Kidney epithelial cell (primary cell): Measurements from ENCODE around the gene ITPK1. TPM values are rescaled to one million over a fixed set of nuclear protein-coding genes. Genes with fewer than 3 reads are reported as not detected.

Experiments used
- DNase-seq: peaks from one replicate; pipeline ENCODE4 v3.0.0-alpha.2; 2010; ENCODE audit warnings: low read depth
- H3K27me3 ChIP-seq: 2 replicates; pipeline ENCODE4 v1.6.0; 2011; ENCODE audit warnings: low read length; ENCODE audit not compliant: control insufficient read depth, insufficient read depth
- H3K36me3 ChIP-seq: 2 replicates; pipeline ENCODE4 v1.5.1; 2011; ENCODE audit warnings: low read length; ENCODE audit not compliant: control insufficient read depth, insufficient read depth
- H3K4me3 ChIP-seq: 2 replicates; pipeline ENCODE4 v1.5.1; 2011; ENCODE audit warnings: low read depth, mild to moderate bottlenecking, control low read depth, low read length
- total RNA-seq: library from RNA; depleted of rRNA; stranded (reverse); fragments of >200 nt; gene quantifications from 2 replicates; pipeline ENCODE4 v1.2.3, GENCODE V29; 2015
- TF ChIP-seq, protein P1 (sequence below): IDR thresholded peaks from 2 replicates; pipeline ENCODE4 v1.5.1; 2011; ENCODE audit warnings: mild to moderate bottlenecking, moderate library complexity, low read length, control low read depth, inconsistent platforms; ENCODE audit not compliant: insufficient read depth, poor library complexity, severe bottlenecking

The ITPK1 gene
- total RNA-seq, 1 donor from 2014 or later: 21.3 TPM

DNA sequence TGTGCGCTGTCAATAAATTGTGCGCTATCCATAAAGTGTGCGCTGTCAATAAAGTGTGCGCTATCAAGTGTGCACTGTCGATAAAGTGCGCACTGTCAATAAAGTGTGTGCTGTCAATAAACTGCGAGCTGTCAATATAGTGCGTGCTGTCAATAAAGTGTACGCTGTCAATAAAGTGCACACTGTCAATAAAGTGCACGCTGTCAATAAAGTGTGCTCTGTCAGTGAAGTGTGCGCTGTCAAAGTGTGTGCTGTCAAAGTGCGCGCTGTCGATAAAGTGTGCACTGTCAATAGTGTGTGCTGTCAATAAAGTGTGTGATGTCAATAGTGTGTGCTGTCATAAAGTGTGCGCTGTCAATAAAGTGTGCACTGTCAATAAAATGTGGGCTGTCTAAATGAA is 195.7 kb downstream of the ITPK1 start:
- TF ChIP-seq, protein P1, sequence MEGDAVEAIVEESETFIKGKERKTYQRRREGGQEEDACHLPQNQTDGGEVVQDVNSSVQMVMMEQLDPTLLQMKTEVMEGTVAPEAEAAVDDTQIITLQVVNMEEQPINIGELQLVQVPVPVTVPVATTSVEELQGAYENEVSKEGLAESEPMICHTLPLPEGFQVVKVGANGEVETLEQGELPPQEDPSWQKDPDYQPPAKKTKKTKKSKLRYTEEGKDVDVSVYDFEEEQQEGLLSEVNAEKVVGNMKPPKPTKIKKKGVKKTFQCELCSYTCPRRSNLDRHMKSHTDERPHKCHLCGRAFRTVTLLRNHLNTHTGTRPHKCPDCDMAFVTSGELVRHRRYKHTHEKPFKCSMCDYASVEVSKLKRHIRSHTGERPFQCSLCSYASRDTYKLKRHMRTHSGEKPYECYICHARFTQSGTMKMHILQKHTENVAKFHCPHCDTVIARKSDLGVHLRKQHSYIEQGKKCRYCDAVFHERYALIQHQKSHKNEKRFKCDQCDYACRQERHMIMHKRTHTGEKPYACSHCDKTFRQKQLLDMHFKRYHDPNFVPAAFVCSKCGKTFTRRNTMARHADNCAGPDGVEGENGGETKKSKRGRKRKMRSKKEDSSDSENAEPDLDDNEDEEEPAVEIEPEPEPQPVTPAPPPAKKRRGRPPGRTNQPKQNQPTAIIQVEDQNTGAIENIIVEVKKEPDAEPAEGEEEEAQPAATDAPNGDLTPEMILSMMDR: no peak
- peaks cover 31% of the 10 kb centered on the region for H3K27me3 ChIP-seq
- no peaks in the 10 kb centered on the region for H3K36me3 ChIP-seq
- H3K4me3 ChIP-seq: no peak overlapping the region
- no peak for DNase-seq

DNA sequence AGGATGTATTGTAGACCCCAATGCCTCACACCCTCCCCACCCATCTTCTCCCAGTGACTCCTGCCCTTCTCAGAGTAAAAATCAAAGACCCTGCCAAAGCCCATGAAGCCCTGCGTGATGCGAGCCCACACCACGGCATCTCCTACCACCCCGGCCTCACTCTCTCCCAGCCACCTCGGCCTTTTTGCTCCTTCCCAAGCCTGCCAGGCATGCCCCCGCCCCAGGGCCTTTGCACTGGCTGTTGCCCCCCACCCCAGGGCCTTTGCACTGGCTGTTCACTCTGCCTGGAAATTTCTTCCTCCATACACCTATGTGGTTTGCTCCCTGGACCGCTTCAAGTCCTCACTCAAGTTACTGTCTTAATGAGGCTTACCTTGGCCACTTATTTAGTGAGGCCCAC is 197.8 kb downstream of the ITPK1 start:
- TF ChIP-seq, protein P1: no peak
- no peaks in the 10 kb centered on the region for H3K36me3 ChIP-seq
- no peak for DNase-seq
- peaks cover 17% of the 10 kb centered on the region for H3K27me3 ChIP-seq
- no peak overlapping the region for H3K4me3 ChIP-seq

DNA sequence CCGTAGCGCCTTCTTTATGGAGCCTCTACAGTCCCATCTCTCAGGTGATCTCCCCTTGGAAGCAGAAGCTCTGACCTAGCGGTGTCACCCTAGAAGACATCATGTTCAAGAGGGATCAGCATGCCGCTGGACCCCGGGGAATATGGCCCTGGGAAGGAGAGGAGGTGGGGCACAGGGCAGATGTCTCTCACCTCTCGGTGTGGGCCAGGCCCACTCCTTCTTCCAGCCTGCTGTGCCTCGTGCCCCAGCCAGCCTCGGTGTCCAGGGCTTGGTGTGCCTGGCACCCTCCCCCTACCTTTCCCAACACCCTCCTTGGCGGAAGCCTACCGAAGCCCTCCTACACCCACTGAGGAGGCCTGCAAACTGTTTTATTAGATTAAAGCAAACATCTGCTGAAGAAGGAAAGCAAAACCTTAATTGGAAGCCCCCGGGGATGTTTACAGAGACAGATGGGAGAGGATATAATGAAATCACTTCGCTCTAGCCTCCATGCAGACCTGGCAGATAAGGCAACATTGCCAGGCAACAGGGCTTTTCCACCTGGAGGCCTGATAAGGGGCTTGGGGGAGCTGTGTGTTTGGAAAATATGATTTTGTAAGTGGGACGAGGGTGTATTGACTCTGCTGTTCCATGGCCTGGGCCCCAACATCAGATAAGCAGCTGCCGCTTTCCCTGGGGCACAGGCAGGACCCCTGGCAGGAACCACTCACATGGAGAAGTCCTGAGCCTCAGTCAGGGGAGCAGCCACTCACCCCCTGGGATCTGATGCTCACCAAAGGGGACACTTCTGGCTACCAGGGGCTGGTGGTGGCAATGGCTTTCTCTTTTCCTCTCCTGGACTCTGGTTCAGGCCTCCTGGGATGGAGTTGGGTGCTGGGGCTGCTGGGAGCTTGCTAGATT is 198.4 kb downstream of the ITPK1 start:
- TF ChIP-seq, protein P1: no peak
- H3K36me3 ChIP-seq: no peaks in the 10 kb centered on the region
- H3K27me3 ChIP-seq: peaks cover 10% of the 10 kb centered on the region
- no peak overlapping the region for H3K4me3 ChIP-seq
- DNase-seq: no peak

DNA sequence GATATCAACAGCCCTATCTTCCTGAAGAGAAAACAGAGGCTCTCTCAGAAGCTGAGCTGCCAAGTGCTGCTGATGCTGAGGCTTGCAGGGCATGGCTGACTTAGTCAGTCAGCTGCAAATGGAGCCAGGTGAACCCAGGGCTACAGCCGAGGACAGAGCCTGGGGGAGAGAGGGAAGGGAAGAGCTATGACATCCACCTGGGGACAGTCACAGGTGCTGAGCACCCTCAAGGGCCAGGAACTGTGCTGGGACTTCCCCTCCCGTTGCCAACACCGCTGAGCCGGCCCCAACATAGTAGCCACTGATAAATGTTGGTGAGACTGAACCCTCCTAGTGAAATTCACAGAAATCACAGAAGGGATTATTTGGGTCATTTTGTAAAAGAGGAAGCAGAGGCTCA is 199.5 kb downstream of the ITPK1 start:
- H3K36me3 ChIP-seq: no peaks in the 10 kb centered on the region
- DNase-seq: no peak
- peaks cover 3% of the 10 kb centered on the region for H3K27me3 ChIP-seq
- TF ChIP-seq, protein P1: no peak
- H3K4me3 ChIP-seq: no peak overlapping the region

DNA sequence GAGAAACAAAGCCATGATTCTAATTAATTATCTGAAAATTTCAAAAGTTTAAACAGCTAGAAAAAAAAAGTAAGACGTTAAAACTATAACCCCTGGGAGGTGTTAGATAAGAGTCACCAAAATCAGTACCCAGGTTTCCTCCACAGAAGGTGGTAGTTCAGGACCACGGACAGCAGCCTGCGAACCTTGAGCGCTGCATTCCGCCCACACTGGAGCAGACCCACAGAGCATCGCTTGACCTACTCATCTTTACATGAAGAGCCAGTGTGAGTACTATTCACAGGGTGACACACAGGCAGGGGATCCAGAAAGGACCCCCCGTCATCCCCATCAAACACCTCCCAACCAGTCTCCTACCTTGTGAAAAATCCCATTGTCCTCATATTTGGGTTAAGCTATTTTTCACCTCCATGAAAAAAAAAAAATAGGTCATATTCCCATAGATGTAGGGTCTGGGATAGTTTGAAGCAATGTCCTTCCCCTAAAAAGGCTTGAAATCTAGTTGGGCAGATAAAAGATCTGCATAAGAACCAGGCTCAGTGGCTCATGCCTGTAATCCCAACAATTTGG is 201.6 kb downstream of the ITPK1 start:
- Histone ChIP-seq H3K27me3 (no peaks in the 10 kb centered on the region), H3K4me3 (no peak overlapping the region), H3K36me3 (no peaks in the 10 kb centered on the region)
- TF ChIP-seq, protein P1: no peak
- DNase-seq: no peak
